Left colon (tissue), 2 donors: ENCODE measurements around the gene MTCH1. TPM values are rescaled to one million over a fixed set of nuclear protein-coding genes. Genes with fewer than 3 reads are reported as not detected.
A peak's percentile ranks its signal among the peaks of the same experiment; 100 is the strongest.

Experiments used
- ATAC-seq: fragments of 200-7000 bp; cut with Tn5 transposase; one replicate; pipeline ENCODE4 v1.9.1; 2020; ENCODE audit warnings: mild to moderate bottlenecking, moderate library complexity
- DNase-seq, 2 donors: peaks; one replicate each; pipeline ENCODE4 v3.0.0-alpha.2; 2020
- intact Hi-C, 2 donors: fragments of 100-400 bp; cut with DNase I in 1 of 2; cut with micrococcal nuclease in 1 of 2; formaldehyde crosslinking; loops; one replicate each; pipeline versions ENCODE4 v1.11.2 to v1.14.0; 2022; cut with DNase I, micrococcal nuclease
- total RNA-seq, 2 donors: library from RNA; stranded (reverse); fragmentation: NEBNext Ultra II Directional; extraction: Animal tissue kit (Norgen Biotek cat#: 25700); gene quantifications; one replicate each; pipeline ENCODE4 v1.2.1, GENCODE V29; 2021
- donor health status: DM: no; HTN: no; CAD: no.
- donor health status: DM: yes; HTN: yes; CAD: no.

The MTCH1 gene
- total RNA-seq, 2 donors from 2014 or later = 142 to 149 TPM

DNA sequence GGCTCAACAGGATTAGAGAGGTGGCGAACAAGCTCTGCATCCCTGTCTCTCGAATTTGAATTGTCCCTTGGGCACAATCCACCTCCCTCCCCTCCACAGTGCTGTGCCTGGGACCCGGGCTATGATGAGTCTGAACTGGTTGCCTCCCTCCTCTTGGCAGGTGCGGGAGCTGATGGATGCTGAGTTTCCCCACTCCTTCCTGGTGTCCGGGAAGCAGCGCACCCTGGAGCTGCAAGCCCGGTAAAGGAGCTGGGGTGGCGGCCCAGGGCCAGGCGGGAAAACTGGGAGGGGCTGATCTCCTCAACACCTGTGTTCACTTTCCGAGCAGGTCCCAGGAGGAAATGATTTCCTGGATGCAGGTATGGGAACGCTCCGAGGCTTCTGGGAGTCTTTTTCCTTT lies 34.4 kb upstream of the MTCH1 start:
- DNase-seq (peak; percentile 70 to 80), ATAC-seq (peak; percentile 77)
- intact Hi-C loops = loop anchor here (10.0 kb wide), 2 partner anchors 184 to 194 kb away; no protein-coding TSS in a partner anchor

- DNase-seq (no peak), ATAC-seq (no peak)
- intact Hi-C loops = loop anchor here in 1 of 2 donors (5.0 kb wide), 1 partner anchor 252 kb away; no protein-coding TSS in a partner anchor
Observed at GRCh38 chr6:37019065-37019450, 33.1 kb upstream of the MTCH1 start.

DNA sequence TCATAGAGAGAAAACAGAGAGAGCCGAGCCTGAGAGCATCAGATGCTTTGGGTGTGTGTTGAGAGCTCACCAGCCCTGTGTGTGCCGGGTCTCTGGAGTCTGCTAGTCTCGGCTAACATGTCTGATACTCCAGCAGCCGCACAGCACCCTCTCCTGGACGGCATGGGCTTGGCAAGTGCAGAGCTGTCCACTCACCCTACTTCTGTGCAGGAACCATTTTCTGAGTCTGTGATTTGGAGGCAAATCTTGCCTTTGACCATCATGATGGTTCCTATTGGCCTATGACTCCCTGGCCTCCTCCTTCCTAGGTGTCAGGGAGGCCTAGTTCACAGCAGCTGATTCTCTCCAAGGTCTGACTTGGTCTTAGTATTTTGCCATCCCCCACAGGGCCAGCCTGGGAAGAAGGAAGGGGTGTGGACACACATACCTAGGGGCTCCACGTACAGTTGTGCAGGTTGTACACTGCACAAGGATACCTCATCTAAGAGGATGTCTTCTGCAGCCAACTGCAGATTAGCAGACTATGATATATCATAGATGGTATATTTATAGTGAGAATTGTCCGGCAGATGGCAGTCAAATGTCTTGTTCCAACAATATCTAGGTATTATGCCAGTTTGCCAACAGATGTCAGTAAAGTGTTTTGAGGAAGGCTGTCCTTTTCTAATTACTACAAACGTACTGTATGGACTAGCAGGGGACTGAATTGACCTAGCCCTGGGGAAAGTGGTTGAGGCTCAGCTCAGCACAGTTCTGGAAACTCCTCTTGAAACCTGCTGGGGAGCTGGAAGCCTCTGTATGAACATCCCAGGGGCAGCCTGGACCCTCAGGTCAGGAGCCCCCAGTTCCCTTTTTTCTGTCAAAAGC lies 32.4 kb upstream of the MTCH1 start:
- DNase-seq (peak; percentile 88 to 92), ATAC-seq (peak; percentile 90)
- intact Hi-C loops = loop anchor here in 1 of 2 donors (5.0 kb wide), 1 partner anchor 251 kb away; no protein-coding TSS in a partner anchor

DNA sequence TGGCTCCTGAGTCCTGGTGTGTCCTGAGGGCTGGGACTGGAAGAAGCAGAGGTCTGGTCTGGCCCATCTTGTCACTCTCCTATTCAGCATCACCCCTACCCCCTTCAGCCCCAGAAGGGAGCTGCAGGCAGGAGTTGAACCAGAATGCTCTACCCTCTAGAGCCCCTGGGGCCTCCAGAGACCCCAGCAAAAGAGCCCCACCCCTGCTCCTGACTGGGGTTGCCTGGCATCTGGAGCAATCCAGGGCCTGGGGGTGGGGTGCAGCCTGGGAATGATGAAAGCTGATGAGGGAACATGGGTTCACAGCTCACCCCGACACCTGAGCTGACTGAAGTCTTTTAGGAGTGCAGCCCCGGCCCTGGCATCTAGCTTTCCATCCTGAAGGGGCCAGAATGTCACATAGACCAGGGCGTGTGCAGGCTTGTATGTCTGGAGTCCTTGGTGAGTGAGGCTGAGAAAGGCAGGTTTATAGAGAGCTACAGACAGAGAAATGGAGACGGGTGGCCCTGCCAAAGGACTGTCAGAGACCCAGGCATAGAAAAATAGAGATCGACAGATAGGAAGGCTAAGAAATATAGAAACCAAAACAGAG lies 31.7 kb upstream of the MTCH1 start:
- DNase-seq (no peak), ATAC-seq (no peak)
- intact Hi-C loops = loop anchor here in 1 of 2 donors (5.0 kb wide), 1 partner anchor 250 kb away; no protein-coding TSS in a partner anchor

DNA sequence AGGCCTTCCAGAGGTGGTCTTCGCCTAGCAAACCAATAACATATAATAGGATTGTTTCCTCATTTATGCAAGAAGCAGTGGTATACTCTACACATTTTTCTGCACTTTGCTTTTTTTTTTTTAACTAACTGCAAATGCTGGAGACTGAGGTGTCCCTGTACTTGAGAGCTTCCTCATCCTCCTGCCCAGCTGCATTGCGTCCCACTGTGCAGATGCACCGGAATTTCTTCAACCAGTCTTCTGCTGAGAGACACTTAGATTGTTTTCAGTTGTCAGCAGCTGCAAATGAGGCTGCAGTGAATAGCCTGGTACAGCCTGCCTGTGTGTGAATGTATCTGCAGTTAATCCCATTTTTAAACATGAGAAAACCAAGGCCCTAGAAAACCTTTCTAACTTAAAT lies 31.0 kb upstream of the MTCH1 start:
- DNase-seq = no peak
- no peak for ATAC-seq
- intact Hi-C loops = loop anchor here in 1 of 2 donors (5.0 kb wide), 1 partner anchor 250 kb away; no protein-coding TSS in a partner anchor

DNA sequence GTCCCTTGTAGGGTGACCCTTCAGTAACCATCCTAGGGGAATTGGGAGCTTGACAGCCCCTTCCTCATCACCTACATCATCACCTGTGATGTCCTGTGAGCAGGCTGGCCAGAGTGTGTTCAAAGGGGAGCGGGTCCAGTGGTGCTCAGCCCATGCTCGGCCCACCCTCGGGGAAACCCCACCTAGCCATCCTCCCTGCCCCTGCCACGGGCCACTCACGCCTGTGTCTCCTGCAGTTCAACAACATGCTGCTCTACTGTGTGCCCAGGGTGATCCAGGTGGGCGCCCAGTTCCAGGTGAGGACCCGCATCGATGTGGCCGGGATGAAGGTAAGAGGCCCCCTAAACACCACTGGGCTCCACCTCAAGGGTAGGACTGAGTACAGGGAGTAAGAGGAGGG lies 29.5 kb upstream of the MTCH1 start:
- intact Hi-C loops = loop anchor here in 1 of 2 donors (5.0 kb wide), 1 partner anchor 248 kb away; no protein-coding TSS in a partner anchor
- ATAC-seq (no peak), DNase-seq (no peak)

GRCh38 chr6:37014667-37015066 lies 28.7 kb upstream of the MTCH1 start:
- DNase-seq (no peak), ATAC-seq (no peak)
- intact Hi-C loops = loop anchor here in 1 of 2 donors (5.0 kb wide), 1 partner anchor 247 kb away; no protein-coding TSS in a partner anchor

DNA sequence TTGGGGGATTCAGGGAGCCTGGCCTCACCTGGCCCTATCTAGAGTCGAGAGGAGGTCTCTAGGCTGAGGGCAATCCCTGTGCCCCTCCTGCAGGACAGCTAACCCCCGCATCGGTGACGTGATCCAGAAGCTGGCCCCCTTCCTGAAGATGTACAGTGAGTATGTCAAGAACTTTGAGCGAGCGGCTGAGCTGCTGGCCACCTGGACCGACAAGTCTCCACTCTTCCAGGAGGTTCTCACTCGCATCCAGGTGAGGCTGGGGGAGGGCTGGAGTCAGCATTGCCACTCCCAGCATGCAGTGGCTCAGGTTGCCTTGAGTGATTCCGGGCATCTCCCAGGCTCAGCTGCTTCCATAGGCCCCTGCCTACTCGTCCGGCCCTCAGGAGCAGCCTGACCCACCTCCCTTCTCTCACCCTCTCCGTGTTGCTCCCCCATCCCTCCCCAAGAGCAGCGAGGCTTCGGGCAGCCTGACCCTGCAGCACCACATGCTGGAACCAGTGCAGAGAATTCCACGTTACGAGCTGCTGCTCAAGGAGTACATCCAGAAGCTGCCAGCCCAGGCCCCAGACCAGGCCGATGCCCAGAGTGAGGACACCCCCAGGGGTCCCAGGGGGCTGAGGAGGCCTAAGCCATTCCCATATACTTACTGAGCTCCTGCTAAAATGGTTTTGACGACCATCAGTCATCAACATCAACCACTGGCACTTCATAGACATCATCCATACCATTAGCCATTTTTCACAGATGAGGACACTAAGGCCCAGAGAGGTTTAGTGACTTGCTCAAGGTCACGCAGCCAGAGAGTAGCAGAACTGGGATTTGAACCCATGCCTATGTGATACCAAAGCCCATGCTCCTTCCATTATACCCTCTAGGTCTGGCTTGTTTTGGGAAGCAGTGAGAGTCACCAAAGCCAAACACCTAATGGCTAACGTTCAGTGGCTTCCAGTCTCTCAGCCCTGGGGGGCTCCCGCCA lies 27.8 kb upstream of the MTCH1 start:
- intact Hi-C loops = no loop called here
- DNase-seq (no peak), ATAC-seq (no peak)

DNA sequence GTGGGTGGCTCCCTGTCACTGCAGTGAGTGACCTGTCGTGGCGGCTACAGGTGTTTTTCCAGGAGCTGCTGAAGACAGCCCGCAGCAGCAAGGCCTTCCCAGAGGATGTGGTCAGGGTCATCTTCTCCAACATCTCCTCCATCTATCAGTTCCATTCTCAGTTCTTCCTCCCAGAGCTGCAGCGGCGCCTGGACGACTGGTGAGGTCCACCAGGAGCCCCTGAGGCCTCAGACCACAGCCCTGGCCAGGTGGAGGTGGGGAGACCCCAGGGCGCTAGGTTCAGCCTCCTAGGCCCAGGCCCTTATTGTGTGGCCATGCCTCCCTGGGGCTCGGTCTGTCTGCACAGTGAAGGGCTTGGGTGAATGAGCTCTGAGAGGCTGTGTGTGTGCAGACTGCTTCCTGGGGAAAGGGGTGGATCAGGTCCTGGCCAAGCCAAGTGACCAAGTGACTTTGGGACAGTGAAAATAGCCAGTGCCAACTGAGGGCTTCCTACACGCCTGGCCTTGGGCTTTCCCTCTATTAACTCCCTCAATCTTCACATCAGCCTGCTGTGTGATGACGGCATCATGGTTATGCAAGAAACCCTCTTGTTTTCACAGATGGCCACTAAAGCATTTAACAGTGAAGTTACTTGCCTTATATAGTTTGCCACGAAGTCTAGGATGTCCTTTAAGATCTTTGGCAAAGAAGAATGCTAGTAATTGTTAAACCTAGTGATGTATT lies 25.8 kb upstream of the MTCH1 start:
- intact Hi-C loops = no loop called here
- ATAC-seq = no peak

GRCh38 chr6:37010402-37010892 lies 24.5 kb upstream of the MTCH1 start:
- ATAC-seq (no peak), DNase-seq (no peak)
- intact Hi-C loops = no loop called here

More for the DNA sequence above, 25.8 kb upstream of the MTCH1 start:
- no peak for DNase-seq

DNA sequence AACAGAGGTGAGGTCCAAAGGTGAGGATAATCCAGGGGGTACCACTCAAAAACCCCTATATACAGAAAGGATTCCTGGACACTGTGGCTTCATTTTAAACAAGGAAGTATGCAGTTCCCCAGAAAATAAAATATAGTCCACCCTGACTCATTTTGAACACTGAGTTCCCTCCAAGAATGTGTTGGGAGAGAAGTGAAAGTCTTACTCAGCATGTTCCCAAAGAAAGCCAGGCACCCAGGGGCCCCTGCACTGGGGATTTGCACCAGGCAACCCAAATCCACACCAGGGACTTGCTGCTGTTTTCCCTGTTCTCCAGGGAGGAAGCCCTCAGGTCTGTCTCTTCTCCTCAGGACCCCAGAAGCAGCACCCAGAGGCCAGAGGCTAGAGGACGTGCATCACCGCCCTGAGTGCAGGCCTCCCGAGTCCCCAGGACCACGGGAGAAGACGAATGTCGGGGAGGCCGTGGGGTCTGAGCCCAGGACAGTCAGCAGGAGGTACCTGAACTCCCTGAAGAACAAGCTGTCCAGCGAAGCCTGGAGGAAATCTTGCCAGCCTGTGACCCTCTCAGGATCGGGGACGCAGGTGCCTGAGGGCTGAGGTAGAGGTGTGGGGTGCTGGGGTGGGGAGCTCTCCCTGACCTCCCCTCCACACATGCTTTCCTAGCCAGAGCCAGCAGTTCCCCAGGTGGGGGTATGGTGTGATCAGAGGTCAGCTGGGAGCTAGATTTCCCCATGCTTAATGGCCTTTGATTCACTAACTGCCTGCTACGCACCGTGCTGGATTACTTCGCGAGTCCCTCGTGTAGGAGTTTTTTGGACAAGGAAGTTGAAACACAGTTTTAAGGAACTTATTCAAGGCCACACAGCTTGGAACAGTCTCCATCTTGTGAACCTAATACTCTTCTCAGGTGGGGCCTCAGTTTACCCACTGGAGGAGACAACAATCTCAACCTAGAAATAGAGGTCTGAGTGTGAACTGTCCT lies 22.8 kb upstream of the MTCH1 start:
- ATAC-seq = no peak
- DNase-seq = no peak
- intact Hi-C loops = no loop called here

- no peak for DNase-seq
- ATAC-seq = peak; percentile 28
Observed at GRCh38 chr6:37007340-37008043, 21.5 kb upstream of the MTCH1 start.

GRCh38 chr6:37006793-37007339 lies 20.9 kb upstream of the MTCH1 start:
- intact Hi-C loops = no loop called here
- DNase-seq = no peak
- ATAC-seq = no peak

More at GRCh38 chr6:37007340-37008043, 21.5 kb upstream of the MTCH1 start:
- intact Hi-C loops = no loop called here

- ATAC-seq (no peak), DNase-seq (no peak)
- intact Hi-C loops = no loop called here
Observed at GRCh38 chr6:37005827-37006567, 20.0 kb upstream of the MTCH1 start.
